K562 (cell line): Measurements from ENCODE around the gene GALNT7. TPM values are rescaled to one million over a fixed set of nuclear protein-coding genes. Genes with fewer than 3 reads are reported as not detected.

ENCODE experiments used
- BRCA1 ChIP-seq, 2 experiments: fragments of 450-650 bp in 1 of 2; sonication (generic) in 1 of 2; formaldehyde crosslinking in 1 of 2; IDR thresholded peaks; 2 replicates each; pipeline versions ENCODE4 v1.5.0 to v1.6.1; 2017 to 2020; ENCODE audit warnings: mild to moderate bottlenecking in 1 of 2, missing genetic modification reagents in 1 of 2
- CAMTA2 ChIP-seq: fragments of 250-450 bp; sonication (Bioruptor Pico); conservative IDR thresholded peaks from 2 replicates; pipeline ENCODE4 v1.5.1; 2022
- CREM ChIP-seq: IDR thresholded peaks from 2 replicates; pipeline ENCODE4 v1.6.1; 2014; ENCODE audit warnings: antibody characterized with exemption, low read depth
- CTBP1 ChIP-seq: fragments of 450-650 bp; IDR thresholded peaks from 2 replicates; pipeline ENCODE4 v1.6.1; 2016; ENCODE audit warnings: borderline replicate concordance
- EZH2 ChIP-seq: IDR thresholded peaks from 2 replicates; pipeline ENCODE4 v1.6.1; 2012; ENCODE audit warnings: low read depth, mild to moderate bottlenecking, inconsistent platforms, low read length, borderline replicate concordance
- HBP1 ChIP-seq: fragments of 450-650 bp; formaldehyde crosslinking; IDR thresholded peaks from 2 replicates; pipeline ENCODE4 v1.4.0; 2022; ENCODE audit warnings: missing genetic modification characterization
- HDGF ChIP-seq: fragments of 450-650 bp; IDR thresholded peaks from 2 replicates; pipeline ENCODE4 v1.6.1; 2016
- HNRNPLL ChIP-seq: fragments of 200-400 bp; formaldehyde crosslinking; IDR thresholded peaks from 2 replicates; pipeline ENCODE4 v1.6.1; 2017; ENCODE audit warnings: low read length, low read depth, mild to moderate bottlenecking; ENCODE audit not compliant: poor library complexity, severe bottlenecking
- L3MBTL2 ChIP-seq: fragments of 450-650 bp; IDR thresholded peaks from 2 replicates; pipeline ENCODE4 v1.6.1; 2016; ENCODE audit warnings: mild to moderate bottlenecking, moderate library complexity
- MAFK ChIP-seq: IDR thresholded peaks from 2 replicates; pipeline ENCODE4 v1.6.1; 2011; ENCODE audit warnings: low read length, improper control_type of control experiment
- PKNOX1 ChIP-seq: fragments of 450-650 bp; IDR thresholded peaks from 2 replicates; pipeline ENCODE4 v1.6.1; 2016
- PML ChIP-seq: IDR thresholded peaks from 2 replicates; pipeline ENCODE4 v1.6.1; 2012; ENCODE audit warnings: low read length, inconsistent platforms
- RCOR1 ChIP-seq, 2 experiments: IDR thresholded peaks; 2 replicates each; pipeline ENCODE4 v1.6.1; 2012; ENCODE audit warnings: low read depth in 2 of 2, low read length in 2 of 2, borderline replicate concordance in 1 of 2, improper control_type of control experiment in 1 of 2
- RHOXF2B ChIP-seq: fragments of 250-450 bp; sonication (Bioruptor Pico); conservative IDR thresholded peaks from 2 replicates; pipeline ENCODE4 v1.5.1; 2021
- SREBF2 ChIP-seq: sonication (generic); formaldehyde crosslinking; IDR thresholded peaks from 2 replicates; pipeline ENCODE4 v1.4.0; 2020; ENCODE audit warnings: mild to moderate bottlenecking, missing genetic modification reagents
- STAT5A ChIP-seq: IDR thresholded peaks from 2 replicates; pipeline ENCODE4 v1.6.1; 2012; ENCODE audit warnings: low read length, inconsistent platforms, borderline replicate concordance
- TCF7 ChIP-seq: sonication (generic); IDR thresholded peaks from 2 replicates; pipeline ENCODE4 v1.6.1; 2016; ENCODE audit warnings: antibody characterized with exemption, borderline replicate concordance
- U2AF2 ChIP-seq: fragments of 200-400 bp; formaldehyde crosslinking; optimal IDR thresholded peaks from 2 replicates; pipeline ENCODE3; 2017; ENCODE audit warnings: low read depth, mild to moderate bottlenecking, low read length
- ZBTB1 ChIP-seq: sonication (generic); formaldehyde crosslinking; IDR thresholded peaks from 2 replicates; pipeline ENCODE4 v1.8.1; 2023; ENCODE audit warnings: missing genetic modification reagents, low read depth, mild to moderate bottlenecking, borderline replicate concordance
- ZNF121 ChIP-seq: sonication (generic); formaldehyde crosslinking; conservative IDR thresholded peaks from 2 replicates; pipeline ENCODE4 v1.8.0; 2022; ENCODE audit warnings: missing genetic modification reagents
- ZNF140 ChIP-seq: fragments of 250-450 bp; sonication (Bioruptor Pico); IDR thresholded peaks from 2 replicates; pipeline ENCODE4 v1.8.0; 2021; ENCODE audit warnings: moderate library complexity, mild to moderate bottlenecking, inconsistent platforms
- ZNF175 ChIP-seq: fragments of 200-800 bp; sonication (Bioruptor generic); IDR thresholded peaks from 2 replicates; pipeline ENCODE4 v1.6.1; 2016; ENCODE audit warnings: low read depth, mild to moderate bottlenecking, missing genetic modification characterization, missing compliant biosample characterization
- ZNF232 ChIP-seq: sonication (generic); formaldehyde crosslinking; IDR thresholded peaks from 2 replicates; pipeline ENCODE4 v1.8.0; 2022; ENCODE audit warnings: mild to moderate bottlenecking, missing genetic modification reagents
- ZNF398 ChIP-seq: fragments of 250-450 bp; sonication (Bioruptor Pico); IDR thresholded peaks from 2 replicates; pipeline ENCODE4 v1.8.0; 2021; ENCODE audit warnings: moderate library complexity, mild to moderate bottlenecking, inconsistent platforms
- ZNF589 ChIP-seq: fragments of 200-800 bp; sonication (Bioruptor generic); IDR thresholded peaks from 2 replicates; pipeline ENCODE4 v1.6.1; 2016; ENCODE audit warnings: low read depth, missing genetic modification characterization, missing compliant biosample characterization
- ZNF668 ChIP-seq: fragments of 250-450 bp; sonication (Bioruptor Pico); IDR thresholded peaks from 2 replicates; pipeline ENCODE4 v1.8.0; 2022; ENCODE audit warnings: mild to moderate bottlenecking, inconsistent platforms
- polyA plus RNA-seq, 8 experiments: library from polyadenylated mRNA; depleted of rRNA in 4 of 8; stranded (reverse) in 5 of 8; unstranded in 3 of 8; fragments of >200 nt; fragmentation: Nextera tagmentation in 2 of 8; fragmentation: Illumina TruSeq in 1 of 8; extraction: Ambion mirVana in 2 of 8; extraction: Trizol in 1 of 8; gene quantifications; 2 replicates each; pipeline versions ENCODE4 v1.2.1 to v1.2.3, GENCODE V29; 2011 to 2014; ENCODE audit warnings: inconsistent platforms in 1 of 8, missing spikeins in 1 of 8
- total RNA-seq, 7 experiments: library from RNA; depleted of rRNA in 6 of 7; stranded (reverse); fragments of >200 nt in 6 of 7; fragmentation: Illumina TruSeq in 2 of 7; extraction: Trizol in 2 of 7; gene quantifications; 2 replicates each; pipeline versions ENCODE4 v1.2.1 to v1.2.3, GENCODE V29; 2011 to 2021; ENCODE audit warnings: low replicate concordance in 1 of 7
- TF ChIP-seq, protein P1 (sequence below): fragments of 450-650 bp; formaldehyde crosslinking; conservative IDR thresholded peaks from 2 replicates; pipeline ENCODE4 v1.4.0; 2022; ENCODE audit warnings: mild to moderate bottlenecking, missing genetic modification characterization

GALNT7 gene
- total and polyA plus RNA-seq, 9 of the 15 experiments (the other 6 are each of a cell fraction or from before 2014, with no cell fraction given), result 16.7 to 38.7 (median 31.1) TPM

DNA sequence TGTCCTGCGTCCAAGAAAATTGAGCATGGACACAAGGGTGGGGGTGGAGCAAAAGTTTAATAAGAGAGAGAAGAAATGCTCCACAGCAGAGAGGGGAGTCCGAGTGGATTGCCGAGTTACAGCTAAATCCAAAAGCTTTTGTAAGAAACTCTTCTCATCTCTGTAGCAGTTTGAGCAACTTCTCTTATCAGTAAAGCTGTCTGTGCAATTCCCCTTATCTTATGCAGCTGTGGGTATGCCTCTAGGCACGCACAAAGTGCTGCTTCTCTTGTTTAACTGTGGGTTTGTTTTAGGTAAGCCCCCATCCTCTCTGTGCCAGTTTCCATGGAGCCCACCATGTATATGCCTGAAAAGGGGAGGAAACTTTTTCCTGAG is 120.7 kb downstream of the GALNT7 start (continued):
- TF ChIP-seq, protein P1, sequence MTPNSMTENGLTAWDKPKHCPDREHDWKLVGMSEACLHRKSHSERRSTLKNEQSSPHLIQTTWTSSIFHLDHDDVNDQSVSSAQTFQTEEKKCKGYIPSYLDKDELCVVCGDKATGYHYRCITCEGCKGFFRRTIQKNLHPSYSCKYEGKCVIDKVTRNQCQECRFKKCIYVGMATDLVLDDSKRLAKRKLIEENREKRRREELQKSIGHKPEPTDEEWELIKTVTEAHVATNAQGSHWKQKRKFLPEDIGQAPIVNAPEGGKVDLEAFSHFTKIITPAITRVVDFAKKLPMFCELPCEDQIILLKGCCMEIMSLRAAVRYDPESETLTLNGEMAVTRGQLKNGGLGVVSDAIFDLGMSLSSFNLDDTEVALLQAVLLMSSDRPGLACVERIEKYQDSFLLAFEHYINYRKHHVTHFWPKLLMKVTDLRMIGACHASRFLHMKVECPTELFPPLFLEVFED (CRISPR knock-in tag), result no peak
- no peak for TF ChIP-seq ZNF668
- TF ChIP-seq ZNF140 (CRISPR knock-in tag), result no peak
- no peak for TF ChIP-seq HNRNPLL
- TF ChIP-seq CAMTA2 (CRISPR knock-in tag), result no peak
- TF ChIP-seq BRCA1 (IDR thresholded peaks at IDR 0.05), result no peak
- TF ChIP-seq BRCA1 (CRISPR knock-in tag; IDR thresholded peaks at IDR 0.05), result no peak
- no peak for TF ChIP-seq ZNF398 (CRISPR knock-in tag)
- TF ChIP-seq SREBF2 (CRISPR knock-in tag), result no peak
- no peak for TF ChIP-seq HDGF
- TF ChIP-seq ZNF175 (CRISPR knock-in tag), result no peak
- TF ChIP-seq RCOR1 (IDR thresholded peaks at IDR 0.05; ENCODE audit: borderline replicate concordance in 1 of 2, low read depth in 2 of 2, low read length in 2 of 2), result peak in 1 of 2 experiments; percentile 75; a peak in 2 of 4 replicates
- TF ChIP-seq STAT5A, result peak; percentile 51; the same call in 1 of the 2 replicates
- peak; percentile 76 for TF ChIP-seq PML
- TF ChIP-seq ZNF121 (CRISPR knock-in tag), result no peak
- no peak for TF ChIP-seq HBP1
- TF ChIP-seq PKNOX1, result no peak
- TF ChIP-seq CREM, result peak; percentile 10; the same call in 1 of the 2 replicates
- no peak for TF ChIP-seq ZBTB1
- peak; percentile 62; the same call in 1 of the 2 replicates for TF ChIP-seq CTBP1
- no peak for TF ChIP-seq TCF7
- TF ChIP-seq ZNF232 (CRISPR knock-in tag), result no peak
- TF ChIP-seq ZNF589 (CRISPR knock-in tag), result no peak
- TF ChIP-seq MAFK, result no peak
- TF ChIP-seq U2AF2, result no peak
- TF ChIP-seq EZH2, result no peak
- TF ChIP-seq RHOXF2B (CRISPR knock-in tag), result no peak
- no peak for TF ChIP-seq L3MBTL2
